OCI-LY7 (cell line): Measurements from ENCODE around the gene ZNF836.

Source experiments
- EZH2phosphoT487 ChIP-seq: fragments of 200-600 bp; sonication (generic); IDR thresholded peaks from 2 replicates; pipeline ENCODE4 v1.6.1; 2018; ENCODE audit warnings: low read depth, borderline replicate concordance, mild to moderate bottlenecking, mixed run types, antibody characterized with exemption, low read length, moderate library complexity, mixed read lengths
- TF ChIP-seq, protein P1 (sequence below): fragments of 200-600 bp; sonication (generic); conservative IDR thresholded peaks from 2 replicates; pipeline ENCODE4 v1.5.1; 2014; ENCODE audit warnings: mild to moderate bottlenecking, antibody characterized with exemption, low read length, moderate library complexity, mixed read lengths

- TF ChIP-seq, protein P1, sequence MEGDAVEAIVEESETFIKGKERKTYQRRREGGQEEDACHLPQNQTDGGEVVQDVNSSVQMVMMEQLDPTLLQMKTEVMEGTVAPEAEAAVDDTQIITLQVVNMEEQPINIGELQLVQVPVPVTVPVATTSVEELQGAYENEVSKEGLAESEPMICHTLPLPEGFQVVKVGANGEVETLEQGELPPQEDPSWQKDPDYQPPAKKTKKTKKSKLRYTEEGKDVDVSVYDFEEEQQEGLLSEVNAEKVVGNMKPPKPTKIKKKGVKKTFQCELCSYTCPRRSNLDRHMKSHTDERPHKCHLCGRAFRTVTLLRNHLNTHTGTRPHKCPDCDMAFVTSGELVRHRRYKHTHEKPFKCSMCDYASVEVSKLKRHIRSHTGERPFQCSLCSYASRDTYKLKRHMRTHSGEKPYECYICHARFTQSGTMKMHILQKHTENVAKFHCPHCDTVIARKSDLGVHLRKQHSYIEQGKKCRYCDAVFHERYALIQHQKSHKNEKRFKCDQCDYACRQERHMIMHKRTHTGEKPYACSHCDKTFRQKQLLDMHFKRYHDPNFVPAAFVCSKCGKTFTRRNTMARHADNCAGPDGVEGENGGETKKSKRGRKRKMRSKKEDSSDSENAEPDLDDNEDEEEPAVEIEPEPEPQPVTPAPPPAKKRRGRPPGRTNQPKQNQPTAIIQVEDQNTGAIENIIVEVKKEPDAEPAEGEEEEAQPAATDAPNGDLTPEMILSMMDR, result no peak
- TF ChIP-seq EZH2phosphoT487, result no peak
Observed at GRCh38 chr19:52142001-52142595, 29.3 kb downstream of the ZNF836 start.
